GM18520 (cell line): ENCODE measurements around the gene STRA8.

ENCODE experiments used
- ATAC-seq: cut with Tn5 transposase; IDR thresholded peaks from one replicate; pipeline ENCODE4 v1.9.1; 2021; ENCODE audit not compliant: unreplicated experiment

STRA8 gene

DNA sequence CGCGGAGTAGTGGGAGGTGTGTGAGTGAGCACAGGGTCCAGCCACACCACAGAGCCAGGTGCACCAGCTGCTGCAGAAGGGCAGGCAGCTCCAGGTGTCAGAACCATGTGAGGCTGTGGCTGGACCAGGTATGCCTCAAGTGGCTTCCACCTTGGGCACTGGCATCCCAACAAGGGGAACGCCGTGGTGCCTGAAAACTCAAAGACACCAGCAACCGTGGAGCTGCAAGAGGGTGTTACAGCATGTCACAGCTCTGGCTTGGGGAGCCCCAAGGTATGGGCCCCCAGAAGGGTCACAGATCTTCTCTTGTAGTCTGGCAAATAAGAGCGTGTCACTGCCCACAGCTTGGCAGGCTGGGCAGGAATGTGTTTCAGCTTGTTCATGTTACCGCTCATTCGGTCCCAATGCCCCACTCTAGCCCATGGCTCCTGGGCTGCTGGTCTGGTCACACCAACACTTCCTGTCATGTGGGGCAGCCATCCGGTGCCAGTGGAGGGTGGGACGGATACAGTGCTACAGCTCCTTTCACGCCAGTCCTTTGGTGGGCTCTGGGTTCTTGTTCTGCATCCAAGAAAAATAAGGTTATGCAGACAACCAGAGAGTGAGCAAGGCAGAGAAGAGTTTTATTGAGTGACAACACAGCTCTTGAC lies 29.8 kb downstream of the STRA8 start:
- no peak for ATAC-seq

DNA sequence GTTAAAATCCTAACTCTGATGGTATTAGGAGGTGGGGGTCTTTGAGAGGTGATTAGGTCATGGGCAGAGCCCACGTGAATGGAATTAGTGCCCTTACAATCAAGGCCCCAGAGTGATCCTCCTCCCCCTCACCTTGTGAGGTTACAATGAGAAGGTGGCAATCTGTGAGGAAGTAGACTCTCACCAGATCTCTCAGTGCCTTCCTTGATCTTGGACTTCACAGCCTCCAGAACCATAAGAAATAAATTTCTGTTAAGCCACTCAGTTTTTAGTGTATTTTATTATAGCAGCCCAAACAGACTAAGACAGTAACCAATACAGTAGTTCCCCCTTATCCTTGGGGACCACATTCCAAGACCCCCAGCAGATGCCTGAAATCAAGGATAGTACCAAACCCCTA lies 32.0 kb downstream of the STRA8 start:
- no peak for ATAC-seq

DNA sequence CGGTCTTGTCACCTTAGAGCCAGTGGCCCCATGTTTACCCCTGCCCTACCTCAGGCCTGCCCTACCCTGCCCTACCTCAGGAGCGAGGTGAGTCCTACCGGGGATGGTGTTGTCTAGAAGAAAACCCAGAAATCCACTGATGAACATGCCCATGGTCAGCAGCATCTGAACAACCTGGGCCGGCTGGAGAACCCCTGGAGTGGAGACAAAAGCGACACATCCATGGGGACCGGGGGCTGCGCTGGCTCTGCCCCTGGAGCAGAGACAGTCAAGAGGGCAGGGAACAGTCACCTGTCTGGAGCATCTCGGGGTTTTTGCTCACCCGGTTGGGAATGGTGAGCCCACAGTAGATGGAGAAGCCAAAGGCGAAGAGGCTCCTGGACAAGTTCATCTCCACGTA lies 36.3 kb downstream of the STRA8 start:
- ATAC-seq, result no peak

DNA sequence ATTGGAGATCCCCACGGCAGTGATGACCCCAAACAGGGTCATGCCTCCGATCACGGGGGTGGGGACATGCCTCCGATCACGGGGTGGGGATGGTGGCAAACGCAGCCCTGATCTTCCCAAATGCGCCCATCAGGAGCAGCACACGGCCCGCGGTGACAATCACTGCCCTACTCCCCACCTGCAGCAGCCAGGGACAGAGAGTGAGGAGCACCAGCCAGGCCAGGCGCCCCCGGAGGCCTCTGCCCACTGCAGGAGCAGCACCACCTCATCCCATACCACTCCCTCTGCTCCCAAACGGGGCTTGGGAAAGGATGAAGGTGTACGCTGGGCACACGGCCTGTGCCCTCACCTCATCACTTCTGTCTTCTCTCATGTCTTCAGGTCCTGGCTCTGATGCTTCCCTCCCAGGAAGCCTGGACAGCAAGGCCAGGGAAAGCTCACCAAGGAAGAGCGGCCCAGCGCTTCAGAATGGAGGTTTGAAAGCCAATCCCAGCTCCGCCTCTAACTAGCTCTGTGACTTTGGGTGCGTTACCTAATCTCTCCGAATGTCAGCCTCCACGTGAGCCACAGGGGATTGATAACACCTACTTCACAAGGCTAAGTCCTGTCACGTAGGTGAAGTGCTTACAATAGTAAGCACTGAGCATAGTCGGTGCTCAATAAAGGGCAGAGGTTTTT lies 37.1 kb downstream of the STRA8 start:
- no peak for ATAC-seq

DNA sequence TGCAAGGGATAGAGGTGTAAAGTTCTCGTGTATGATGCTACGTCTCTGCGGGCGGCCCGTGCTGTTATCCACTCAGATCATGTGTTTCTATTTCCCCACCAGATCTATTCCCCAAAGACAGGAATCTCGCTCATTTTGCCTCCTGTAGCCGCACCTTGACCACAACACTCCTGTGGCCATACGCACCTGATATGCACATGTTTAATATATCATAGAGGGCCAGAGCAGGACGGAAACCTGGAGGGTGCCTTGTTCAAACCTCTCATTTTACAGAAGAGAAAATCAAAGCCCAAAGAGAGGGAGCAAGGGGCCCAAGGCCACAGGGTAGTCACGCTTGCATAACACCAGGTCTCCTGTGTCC lies 37.6 kb downstream of the STRA8 start:
- no peak for ATAC-seq

DNA sequence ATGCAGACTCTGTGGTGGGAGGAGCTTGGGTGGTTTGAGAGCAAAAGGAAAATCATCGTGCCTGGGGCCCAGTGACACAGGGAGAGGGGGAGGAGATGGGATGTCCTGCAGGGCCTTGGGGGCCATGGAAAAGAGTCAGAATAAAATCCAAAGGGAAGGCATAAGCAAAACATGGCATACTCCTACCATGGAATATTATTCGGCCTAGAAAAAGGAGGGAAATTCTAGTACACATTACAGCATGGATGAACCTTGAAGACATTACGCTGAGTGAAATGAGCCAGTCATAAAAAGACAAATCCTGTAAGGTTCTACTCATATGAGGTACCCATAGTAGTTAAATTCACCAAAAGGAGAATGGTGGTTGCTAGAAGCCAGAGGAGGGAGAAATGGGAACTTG lies 38.7 kb downstream of the STRA8 start:
- no peak for ATAC-seq

DNA sequence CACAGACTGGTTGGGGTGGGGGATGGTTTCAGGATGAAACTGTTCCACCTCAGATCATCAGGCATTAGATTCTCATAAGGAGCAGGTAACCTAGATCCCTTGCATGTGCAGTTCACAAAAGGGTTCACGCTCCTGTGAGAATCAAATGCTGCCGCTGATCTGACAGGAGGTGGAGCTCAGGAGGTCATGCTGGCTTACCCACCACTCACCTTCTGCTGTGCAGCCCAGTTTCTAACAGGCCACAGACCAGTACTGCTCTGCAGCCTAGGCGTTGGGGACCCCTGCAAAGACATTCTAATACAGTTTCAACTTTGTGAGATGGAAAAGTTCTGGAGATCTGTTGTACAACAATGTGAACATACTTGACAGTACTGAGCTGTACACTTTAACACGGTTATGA lies 39.9 kb downstream of the STRA8 start:
- ATAC-seq, result no peak

DNA sequence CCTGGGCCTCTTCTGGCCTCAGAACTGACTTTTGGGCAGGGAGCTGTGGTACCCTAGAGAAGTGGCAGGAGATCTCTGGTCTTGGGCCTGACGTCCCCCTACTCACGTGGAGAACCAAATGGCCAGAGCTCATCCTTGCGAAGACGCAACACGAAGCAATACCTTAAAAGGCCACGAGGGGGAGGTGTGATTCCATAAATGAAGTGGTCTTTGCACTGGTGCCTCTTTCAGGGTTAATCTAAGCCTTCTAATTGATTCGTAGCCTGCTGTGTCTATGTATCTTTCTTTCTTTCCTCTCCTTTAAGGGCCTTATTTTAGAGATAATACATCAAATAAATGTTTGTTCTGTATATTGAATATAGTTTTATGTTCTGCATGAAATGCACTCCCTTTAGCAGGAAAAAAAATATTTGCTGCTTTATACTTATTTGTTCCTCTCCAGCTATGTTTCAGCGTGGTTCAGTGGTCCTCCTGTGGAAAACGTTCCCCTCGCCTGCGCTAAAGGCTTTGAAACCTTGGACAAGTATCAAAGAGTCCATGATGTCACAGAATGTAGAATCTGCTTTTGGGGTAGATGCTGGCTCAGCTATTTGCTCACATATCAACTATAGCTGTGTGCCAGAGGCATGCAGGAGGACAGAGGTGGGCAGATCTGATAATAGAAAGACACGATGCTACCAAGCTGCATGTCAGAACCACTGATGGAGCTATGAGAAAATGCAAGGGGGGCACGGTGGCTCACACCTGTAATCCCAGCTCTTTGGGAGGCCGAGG lies 41.0 kb downstream of the STRA8 start:
- peak; percentile 52 for ATAC-seq

DNA sequence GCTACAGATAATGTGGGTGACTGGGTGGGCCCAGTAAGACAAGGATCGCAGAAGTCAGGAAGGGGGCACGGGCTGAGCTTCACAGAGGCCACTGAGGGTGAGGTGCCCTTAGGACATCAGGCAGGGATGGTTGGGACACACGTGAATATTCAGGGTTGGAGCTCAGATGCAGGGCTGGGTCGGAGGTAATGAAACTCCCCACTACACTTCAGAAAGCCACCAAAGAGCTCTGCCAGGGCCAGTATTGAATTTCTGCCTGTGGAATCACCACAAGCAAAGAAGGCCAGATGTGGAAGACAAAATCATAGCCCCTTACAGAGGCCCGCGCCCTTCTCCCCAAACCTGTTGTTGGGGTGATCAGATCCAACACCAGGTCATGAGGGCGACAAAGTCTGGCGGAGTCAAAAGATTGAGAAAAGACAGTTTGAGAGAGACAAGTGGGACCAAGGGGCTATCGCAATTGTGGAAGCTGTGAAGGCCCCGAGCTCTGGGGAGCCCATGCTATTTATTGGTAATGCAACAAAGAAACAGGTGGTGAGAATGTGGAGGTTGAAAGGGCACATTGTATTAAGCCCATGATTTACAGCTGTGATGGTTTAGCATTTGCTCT lies 42.4 kb downstream of the STRA8 start:
- no peak for ATAC-seq

DNA sequence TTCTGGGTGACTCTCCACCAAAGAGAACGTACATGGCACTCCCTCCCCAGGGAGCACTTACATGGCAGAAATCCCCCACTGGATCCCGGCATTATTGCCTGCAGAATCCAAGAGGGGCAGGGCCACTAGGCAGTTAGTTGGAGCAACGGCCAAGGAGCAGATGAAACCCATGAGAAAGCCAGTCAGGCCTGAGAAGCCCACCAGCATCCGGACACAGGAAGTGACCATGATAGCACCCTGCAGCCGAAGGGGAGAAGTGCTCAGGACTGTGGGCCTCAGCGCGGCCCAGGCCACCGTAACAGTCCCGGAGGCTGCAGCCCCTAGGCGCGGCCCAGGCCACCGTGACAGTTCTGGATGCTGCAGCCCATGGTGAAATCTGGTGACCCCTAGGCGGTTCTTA lies 43.5 kb downstream of the STRA8 start:
- ATAC-seq, result no peak

DNA sequence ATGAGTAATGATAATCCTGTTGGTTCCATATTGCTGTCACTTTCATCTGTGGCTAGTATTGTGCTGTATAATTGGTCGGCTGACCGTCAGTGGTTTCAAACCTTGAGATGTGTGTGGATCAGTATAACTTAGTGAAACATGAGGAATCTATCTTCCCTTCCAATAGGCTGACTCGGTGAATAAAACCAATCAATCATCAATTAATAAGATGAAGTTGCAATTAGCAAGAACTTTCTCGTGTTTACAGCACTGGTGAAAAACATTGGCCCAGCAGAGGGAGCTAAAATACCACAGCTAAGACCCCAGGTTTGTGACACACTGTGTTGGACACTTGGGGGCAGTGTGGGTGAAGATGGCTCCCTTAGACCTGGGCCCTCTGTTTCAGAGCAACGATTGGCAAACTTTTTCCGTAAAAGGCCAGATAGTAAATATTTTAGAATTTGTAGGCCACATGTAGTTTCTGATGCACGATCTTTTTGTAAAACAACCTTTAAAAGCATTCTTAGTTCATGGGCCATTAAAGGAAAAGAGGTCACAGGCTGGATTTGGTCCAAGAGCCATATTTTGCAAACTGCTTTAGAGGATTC lies 47.8 kb downstream of the STRA8 start:
- ATAC-seq, result peak; percentile 84

DNA sequence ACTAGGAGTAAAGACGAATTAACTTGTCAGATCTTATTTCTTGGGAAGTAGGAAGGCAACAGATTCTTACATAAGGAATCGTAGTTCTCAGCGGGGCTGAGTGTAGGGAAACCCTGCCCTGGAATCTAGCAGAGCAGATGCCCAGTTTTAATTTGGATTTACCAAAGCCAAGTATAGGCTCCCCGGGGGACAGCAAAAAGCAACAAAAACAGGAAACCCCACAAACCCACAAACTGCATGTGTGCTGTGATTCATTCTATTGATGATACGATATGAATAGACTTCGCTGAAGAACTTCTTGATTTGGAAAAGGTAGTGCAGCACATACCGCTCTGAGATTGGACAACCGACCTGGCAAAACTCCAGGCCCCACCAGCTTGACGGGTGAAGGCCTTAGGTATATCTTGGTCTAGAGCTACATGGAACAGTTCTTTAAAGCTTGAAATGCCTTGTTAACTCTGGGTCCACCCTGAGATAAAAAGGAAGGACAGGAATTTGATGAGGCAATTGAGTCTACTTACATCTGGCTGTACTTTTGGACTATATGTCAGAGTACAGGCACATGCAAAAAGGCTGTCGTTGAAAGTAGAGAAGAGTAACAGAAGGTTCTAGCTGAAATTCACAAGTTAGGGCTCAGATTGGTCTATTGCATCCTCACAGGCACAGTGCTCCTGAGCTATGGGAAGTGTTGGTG lies 49.1 kb downstream of the STRA8 start:
- ATAC-seq, result no peak

DNA sequence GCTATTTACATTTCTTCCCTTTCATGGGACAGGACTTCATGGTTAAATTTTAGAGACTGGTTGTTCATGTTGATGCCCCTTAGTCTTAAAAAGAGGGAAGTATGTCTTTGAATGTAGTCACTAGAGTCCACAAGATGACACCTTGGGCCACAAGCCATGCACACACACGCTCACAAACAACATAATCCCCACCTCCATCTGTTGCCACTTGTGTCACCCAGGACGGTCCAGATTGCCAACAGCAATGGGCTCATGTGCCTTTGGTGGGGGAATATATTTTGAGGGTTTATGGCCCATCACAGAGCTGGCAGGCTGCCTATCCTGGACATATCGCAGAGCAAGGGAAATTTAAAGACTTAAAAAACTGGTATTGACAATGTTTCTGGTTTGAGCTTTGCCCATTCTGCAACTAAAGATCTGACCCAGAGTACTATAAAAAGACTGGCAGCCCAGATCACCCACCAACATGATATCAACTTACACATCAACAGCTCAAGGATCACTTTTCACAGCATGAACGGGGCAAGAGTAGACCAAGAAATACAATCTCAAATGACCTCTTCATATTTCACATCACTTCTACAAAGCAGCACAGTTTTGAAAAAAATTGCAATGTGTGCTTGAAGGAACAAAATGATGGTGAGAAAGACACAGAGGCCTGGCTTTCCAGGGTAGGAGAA lies 50.5 kb downstream of the STRA8 start:
- no peak for ATAC-seq

DNA sequence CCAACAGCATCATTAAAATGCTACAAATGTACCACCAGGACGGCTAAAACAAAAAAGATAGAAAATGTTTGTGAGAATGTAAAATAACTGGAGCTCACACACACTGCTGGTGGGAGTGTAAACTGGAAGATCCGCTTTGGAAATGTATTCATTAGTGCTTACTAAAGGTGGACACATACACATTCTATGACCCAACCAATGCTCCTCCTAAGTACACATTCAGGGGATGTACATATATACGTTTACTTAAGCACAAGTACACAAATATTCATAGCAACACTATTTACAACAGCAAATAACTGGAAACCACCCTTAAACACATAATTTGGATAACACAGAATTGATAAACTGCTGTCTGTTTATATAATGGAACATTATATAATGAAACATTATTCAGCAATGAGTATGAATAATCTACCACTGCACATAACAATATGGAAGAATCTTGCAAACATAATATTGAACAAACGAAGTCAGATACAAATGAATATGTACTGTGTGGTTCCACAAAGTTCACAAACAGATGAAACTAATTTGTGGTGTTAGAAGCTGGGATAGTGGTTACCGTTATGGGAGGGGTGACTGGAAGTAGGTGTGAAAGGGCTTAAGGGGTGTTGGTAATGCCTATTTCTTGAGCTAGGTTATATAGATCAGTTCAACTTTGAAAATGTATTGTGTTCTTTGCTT lies 52.1 kb downstream of the STRA8 start:
- ATAC-seq, result no peak

DNA sequence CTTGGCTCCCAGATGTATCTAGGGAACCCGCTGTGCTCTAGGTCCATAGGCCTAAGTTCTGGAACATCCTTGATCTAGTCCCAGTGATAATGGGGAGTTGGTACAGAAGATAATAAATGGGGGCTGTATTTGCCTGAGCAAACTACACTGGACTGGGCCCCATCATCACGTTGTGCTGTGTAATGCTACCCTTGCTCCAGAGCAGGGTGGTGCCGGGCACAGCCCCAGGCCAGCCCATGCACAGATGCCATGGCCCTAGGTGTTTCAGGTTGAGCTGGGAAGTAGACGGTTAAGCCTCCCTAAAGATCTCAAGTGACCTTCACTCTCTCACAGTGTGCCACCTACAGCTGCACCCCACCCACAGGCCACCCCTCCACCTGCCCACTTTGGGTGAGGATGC lies 53.2 kb downstream of the STRA8 start:
- ATAC-seq, result no peak

DNA sequence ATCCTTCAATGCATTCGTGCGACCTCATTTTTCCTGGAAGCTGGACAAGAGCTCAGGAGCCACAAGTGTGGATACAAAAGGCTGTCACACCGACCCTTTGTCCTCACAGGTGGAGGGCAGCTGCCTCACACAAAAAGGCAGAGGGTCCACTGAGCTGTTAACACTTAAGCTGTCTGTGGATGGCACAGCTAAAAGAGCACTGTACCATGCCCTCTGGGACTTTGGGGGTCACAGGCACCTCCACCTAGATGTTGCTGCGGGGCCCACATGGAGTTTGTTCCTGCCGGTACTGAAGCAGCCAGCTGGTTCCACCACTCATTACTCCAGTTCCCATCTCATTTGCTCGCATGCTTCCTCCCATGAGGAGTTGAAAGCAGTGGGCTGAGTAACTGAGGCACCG lies 57.0 kb downstream of the STRA8 start:
- ATAC-seq, result no peak

DNA sequence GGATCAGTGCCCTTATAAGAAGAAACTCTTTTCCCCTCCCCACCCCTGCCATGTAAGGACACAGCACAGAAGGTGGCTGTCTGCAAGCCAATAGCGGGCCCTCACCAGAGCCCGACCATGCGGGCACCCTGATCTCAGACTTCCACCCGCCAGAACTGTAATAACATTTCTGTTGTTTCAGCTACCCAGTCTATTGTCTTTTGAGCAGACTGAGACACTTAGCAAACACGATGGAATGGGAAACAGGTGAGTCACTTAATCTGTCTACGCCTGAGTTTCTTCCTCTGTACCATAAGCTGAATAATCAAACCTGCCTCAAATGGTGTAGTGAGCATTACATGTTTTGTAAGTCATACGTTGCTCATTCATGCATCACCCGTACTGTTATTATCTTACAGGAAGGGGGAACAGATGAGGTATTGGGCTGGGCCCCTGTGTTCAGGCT lies 58.2 kb downstream of the STRA8 start:
- no peak for ATAC-seq

DNA sequence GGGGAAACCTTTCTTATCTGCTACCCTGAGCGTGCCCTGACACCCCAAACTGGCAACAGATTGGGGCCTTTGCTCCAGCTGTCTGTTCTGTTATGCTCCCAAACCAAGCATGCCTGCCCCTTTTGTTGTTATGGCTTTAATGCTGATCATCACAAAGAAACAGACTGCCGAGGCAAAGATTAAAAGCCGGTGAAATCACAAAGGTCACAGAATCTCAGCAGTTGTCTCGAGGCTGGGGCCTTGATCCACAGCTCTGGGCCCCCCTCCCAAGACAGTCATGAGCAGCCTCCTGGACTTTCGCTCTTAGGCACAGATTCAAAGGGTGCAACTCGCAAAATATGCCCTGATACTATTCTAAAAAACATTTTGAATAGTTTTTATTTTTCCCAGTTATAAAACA lies 65.6 kb downstream of the STRA8 start:
- no peak for ATAC-seq

DNA sequence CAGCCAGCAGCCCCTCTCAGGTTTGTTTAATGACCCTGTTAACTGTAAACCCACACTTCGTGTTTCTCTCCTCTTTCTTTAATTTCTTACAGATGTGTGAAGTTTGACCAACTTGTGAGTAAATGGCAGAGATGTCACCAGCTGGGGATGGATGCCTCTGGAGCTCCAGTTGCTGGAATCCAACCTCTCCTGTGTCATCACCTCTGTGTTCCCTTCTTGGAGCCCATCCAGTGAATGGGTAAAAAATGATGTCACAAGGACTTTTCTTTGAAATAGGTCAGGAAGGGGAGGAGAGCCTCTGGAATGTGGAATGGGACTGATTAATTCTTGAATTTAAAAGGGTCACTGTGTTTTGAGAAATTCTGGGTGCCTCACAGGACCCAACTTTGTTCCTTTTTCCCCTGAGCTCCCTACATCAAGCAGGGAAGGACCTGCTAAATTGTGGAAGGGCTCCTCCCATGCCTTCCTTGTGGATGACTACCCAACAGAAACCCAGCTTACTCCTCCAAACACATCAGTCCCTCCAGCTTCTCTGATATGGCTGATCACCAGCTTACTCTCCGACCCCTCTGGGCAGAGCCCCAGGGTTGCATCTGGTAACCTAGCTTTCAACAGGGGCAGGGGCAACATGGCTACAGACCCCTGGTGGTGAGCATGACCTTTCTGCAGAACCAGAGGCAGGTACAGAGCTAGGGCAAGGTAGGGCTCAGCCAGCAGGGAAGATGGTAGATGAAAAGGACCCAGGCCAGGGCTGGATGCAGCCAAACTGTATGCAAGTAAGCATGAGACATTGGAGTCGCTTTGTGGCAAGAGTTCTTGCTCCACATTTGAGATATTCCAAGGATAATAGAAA lies 67.5 kb downstream of the STRA8 start:
- no peak for ATAC-seq
